Measurements from ENCODE around the gene PKD2. TPM values are rescaled to one million over a fixed set of nuclear protein-coding genes. Genes with fewer than 3 reads are reported as not detected.

PKD2 gene
- polyA plus RNA-seq, 1 donor from 2014 or later: 54.8 TPM

- no peaks in the 10 kb centered on the region for H3K36me3 ChIP-seq (ENCODE audit: insufficient read depth, low read length)
- no peak overlapping the region for H3K4me3 ChIP-seq (ENCODE audit: low read length)
- no peaks in the 10 kb centered on the region for H3K27me3 ChIP-seq (ENCODE audit: insufficient read depth, low read depth, low read length)
- H2AFZ ChIP-seq (ENCODE audit: low read depth, low read length): no peak overlapping the region
- no peaks in the 10 kb centered on the region for H3K79me2 ChIP-seq (replicated peaks; ENCODE audit: insufficient read depth, low read length)
- H3K9me2 ChIP-seq (ENCODE audit: insufficient read depth, low read length): no peaks in the 10 kb centered on the region
- no peaks in the 10 kb centered on the region for H3F3A ChIP-seq (ENCODE audit: insufficient read depth, low read length, poor library complexity, severe bottlenecking)
- no peaks in the 10 kb centered on the region for H4K20me1 ChIP-seq (ENCODE audit: insufficient read depth)
- H3K27ac ChIP-seq (ENCODE audit: low read length): no peak overlapping the region
- H3K4me2 ChIP-seq (ENCODE audit: low read length): no peak overlapping the region
- no peaks in the 10 kb centered on the region for H3K9me3 ChIP-seq (ENCODE audit: low read length)
- TF ChIP-seq CTCF (IDR thresholded peaks at IDR 0.05; ENCODE audit: poor library complexity, severe bottlenecking) (no peak), POLR2AphosphoS5 (IDR thresholded peaks at IDR 0.05) (no peak), TAF1 (IDR thresholded peaks at IDR 0.05; ENCODE audit: low read depth) (no peak), EP300 (conservative IDR thresholded peaks at IDR 0.05; ENCODE audit: poor library complexity, severe bottlenecking) (no peak), EZH2 (IDR thresholded peaks at IDR 0.05; ENCODE audit: borderline replicate concordance, insufficient read depth, low read length, poor library complexity, severe bottlenecking) (no peak), SMC3 (conservative IDR thresholded peaks at IDR 0.05; ENCODE audit: poor library complexity) (no peak), RAD21 (conservative IDR thresholded peaks at IDR 0.05) (no peak), REST (IDR thresholded peaks at IDR 0.05; ENCODE audit: borderline replicate concordance) (no peak), MXI1 (conservative IDR thresholded peaks at IDR 0.05; ENCODE audit: poor library complexity, severe bottlenecking) (no peak)
- H3K9ac ChIP-seq (ENCODE audit: low read length): no peak overlapping the region
These were observed 91.7 kb downstream of the PKD2 start for GRCh38 chr4:88098993-88099752.

- Histone ChIP-seq H3K79me2 (replicated peaks; ENCODE audit: insufficient read depth, low read length) (no peaks in the 10 kb centered on the region), H3K9me3 (ENCODE audit: low read length) (no peaks in the 10 kb centered on the region), H3K36me3 (ENCODE audit: insufficient read depth, low read length) (no peaks in the 10 kb centered on the region), H3K4me2 (ENCODE audit: low read length) (no peak overlapping the region), H2AFZ (ENCODE audit: low read depth, low read length) (no peak overlapping the region), H3K9ac (ENCODE audit: low read length) (no peak overlapping the region), H3K27me3 (ENCODE audit: insufficient read depth, low read depth, low read length) (no peaks in the 10 kb centered on the region), H3F3A (ENCODE audit: insufficient read depth, low read length, poor library complexity, severe bottlenecking) (no peaks in the 10 kb centered on the region), H3K9me2 (ENCODE audit: insufficient read depth, low read length) (no peaks in the 10 kb centered on the region), H3K4me3 (ENCODE audit: low read length) (no peak overlapping the region), H4K20me1 (ENCODE audit: insufficient read depth) (no peaks in the 10 kb centered on the region), H3K27ac (ENCODE audit: low read length) (no peak overlapping the region)
- TF ChIP-seq RAD21 (conservative IDR thresholded peaks at IDR 0.05) (no peak), EP300 (conservative IDR thresholded peaks at IDR 0.05; ENCODE audit: poor library complexity, severe bottlenecking) (no peak), MXI1 (conservative IDR thresholded peaks at IDR 0.05; ENCODE audit: poor library complexity, severe bottlenecking) (no peak), TAF1 (IDR thresholded peaks at IDR 0.05; ENCODE audit: low read depth) (no peak), POLR2AphosphoS5 (IDR thresholded peaks at IDR 0.05) (no peak), CTCF (IDR thresholded peaks at IDR 0.05; ENCODE audit: poor library complexity, severe bottlenecking) (no peak), SMC3 (conservative IDR thresholded peaks at IDR 0.05; ENCODE audit: poor library complexity) (no peak), REST (IDR thresholded peaks at IDR 0.05; ENCODE audit: borderline replicate concordance) (no peak), EZH2 (IDR thresholded peaks at IDR 0.05; ENCODE audit: borderline replicate concordance, insufficient read depth, low read length, poor library complexity, severe bottlenecking) (no peak)
These were observed 93.7 kb downstream of the PKD2 start for GRCh38 chr4:88101165-88101564.

Data from neural cell (in vitro differentiated cells).